Neural cell (in vitro differentiated cells): Measurements from ENCODE around the gene R3HDML. TPM values are rescaled to one million over a fixed set of nuclear protein-coding genes. Genes with fewer than 3 reads are reported as not detected.

Experiments used
- H2AFZ ChIP-seq: fragments of 200-600, 300-800 bp; sonication (generic), shearing (Covaris generic); 2 replicates; pipeline ENCODE4 v1.6.0; 2014; ENCODE audit warnings: low read depth, mild to moderate bottlenecking, antibody characterized with exemption, low read length, moderate library complexity
- H3F3A ChIP-seq: fragments of 200-600 bp; shearing (Covaris generic); 2 replicates; pipeline ENCODE4 v1.6.1; 2016; ENCODE audit warnings: mild to moderate bottlenecking, moderate library complexity, mixed read lengths, antibody characterized with exemption, low read length; ENCODE audit not compliant: insufficient read depth, poor library complexity, severe bottlenecking
- H3K27ac ChIP-seq: fragments of 200-600, 300-800 bp; sonication (generic), shearing (Covaris generic); 2 replicates; pipeline ENCODE4 v1.5.1; 2014; ENCODE audit warnings: mild to moderate bottlenecking, low read length, moderate library complexity
- H3K27me3 ChIP-seq: fragments of 300-800, 200-600 bp; sonication (generic), shearing (Covaris generic); 2 replicates; pipeline ENCODE4 v1.6.0; 2014; ENCODE audit warnings: mild to moderate bottlenecking, low read depth, low read length, moderate library complexity; ENCODE audit not compliant: insufficient read depth
- H3K36me3 ChIP-seq: fragments of 300-800, 200-600 bp; sonication (generic), shearing (Covaris generic); 2 replicates; pipeline ENCODE4 v1.5.1; 2014; ENCODE audit warnings: mild to moderate bottlenecking, antibody characterized with exemption, low read length, moderate library complexity; ENCODE audit not compliant: insufficient read depth
- H3K4me2 ChIP-seq: fragments of 300-800, 200-600 bp; sonication (generic), shearing (Covaris generic); 2 replicates; pipeline ENCODE4 v1.6.0; 2014; ENCODE audit warnings: mild to moderate bottlenecking, low read length
- H3K4me3 ChIP-seq: fragments of 300-800, 200-600 bp; sonication (generic), shearing (Covaris generic); 2 replicates; pipeline ENCODE4 v1.5.1; 2014; ENCODE audit warnings: mild to moderate bottlenecking, low read length, moderate library complexity
- H3K79me2 ChIP-seq: fragments of 200-600 bp; shearing (Covaris generic); replicated peaks from 2 replicates; pipeline ENCODE4 v1.6.0; 2014; ENCODE audit warnings: mild to moderate bottlenecking, low read length, moderate library complexity; ENCODE audit not compliant: insufficient read depth
- H3K9ac ChIP-seq: fragments of 300-800, 200-600 bp; sonication (generic), shearing (Covaris generic); 2 replicates; pipeline ENCODE4 v1.6.1; 2016; ENCODE audit warnings: mild to moderate bottlenecking, low read length, mixed read lengths
- H3K9me2 ChIP-seq: fragments of 200-600 bp; shearing (Covaris generic); 2 replicates; pipeline ENCODE4 v1.6.1; 2016; ENCODE audit warnings: mild to moderate bottlenecking, low read length, mixed read lengths; ENCODE audit not compliant: insufficient read depth
- H3K9me3 ChIP-seq: fragments of 200-600, 300-800 bp; sonication (generic), shearing (Covaris generic); 2 replicates; pipeline ENCODE4 v1.6.1; 2016; ENCODE audit warnings: mild to moderate bottlenecking, mixed run types, low read length, moderate library complexity, mixed read lengths
- H4K20me1 ChIP-seq: fragments of 200-600 bp; shearing (Covaris generic); 2 replicates; pipeline ENCODE4 v1.6.1; 2016; ENCODE audit warnings: mild to moderate bottlenecking, mixed run types; ENCODE audit not compliant: insufficient read depth
- EP300 ChIP-seq: fragments of 450-650 bp; conservative IDR thresholded peaks from 2 replicates; pipeline ENCODE4 v1.6.1; 2014; ENCODE audit warnings: antibody characterized with exemption, mild to moderate bottlenecking, moderate library complexity; ENCODE audit not compliant: poor library complexity, severe bottlenecking
- EZH2 ChIP-seq: fragments of 200-600, 300-800 bp; shearing (Covaris generic), sonication (generic); IDR thresholded peaks from 2 replicates; pipeline ENCODE4 v1.6.1; 2014; ENCODE audit warnings: antibody characterized with exemption, low read length, borderline replicate concordance, mild to moderate bottlenecking; ENCODE audit not compliant: insufficient read depth, poor library complexity, severe bottlenecking
- MXI1 ChIP-seq: fragments of 450-650 bp; conservative IDR thresholded peaks from 2 replicates; pipeline ENCODE4 v1.6.1; 2014; ENCODE audit warnings: antibody characterized with exemption, mild to moderate bottlenecking; ENCODE audit not compliant: poor library complexity, severe bottlenecking
- POLR2AphosphoS5 ChIP-seq: IDR thresholded peaks from 2 replicates; pipeline ENCODE4 v1.6.1; 2012
- RAD21 ChIP-seq: fragments of 450-650 bp; conservative IDR thresholded peaks from 2 replicates; pipeline ENCODE4 v1.6.1; 2014; ENCODE audit warnings: antibody characterized with exemption, mild to moderate bottlenecking, moderate library complexity
- REST ChIP-seq: IDR thresholded peaks from 2 replicates; pipeline ENCODE4 v1.6.1; 2012; ENCODE audit warnings: borderline replicate concordance
- SMC3 ChIP-seq: fragments of 450-650 bp; conservative IDR thresholded peaks from 2 replicates; pipeline ENCODE4 v1.6.1; 2014; ENCODE audit warnings: antibody characterized with exemption, mild to moderate bottlenecking, moderate library complexity; ENCODE audit not compliant: poor library complexity
- TAF1 ChIP-seq: IDR thresholded peaks from 2 replicates; pipeline ENCODE4 v1.6.1; 2012; ENCODE audit warnings: low read depth
- polyA plus RNA-seq: library from polyadenylated mRNA; depleted of rRNA; stranded (reverse); fragments of >200 nt; gene quantifications from 2 replicates; pipeline ENCODE4 v1.2.3, GENCODE V29; 2014
- TF ChIP-seq, protein P1 (sequence below): fragments of 450-650 bp; IDR thresholded peaks from 2 replicates; pipeline ENCODE4 v1.5.1; 2014; ENCODE audit warnings: antibody characterized with exemption, mild to moderate bottlenecking, moderate library complexity; ENCODE audit not compliant: poor library complexity, severe bottlenecking

R3HDML gene
- polyA plus RNA-seq, 1 donor from 2014 or later: not detected

DNA sequence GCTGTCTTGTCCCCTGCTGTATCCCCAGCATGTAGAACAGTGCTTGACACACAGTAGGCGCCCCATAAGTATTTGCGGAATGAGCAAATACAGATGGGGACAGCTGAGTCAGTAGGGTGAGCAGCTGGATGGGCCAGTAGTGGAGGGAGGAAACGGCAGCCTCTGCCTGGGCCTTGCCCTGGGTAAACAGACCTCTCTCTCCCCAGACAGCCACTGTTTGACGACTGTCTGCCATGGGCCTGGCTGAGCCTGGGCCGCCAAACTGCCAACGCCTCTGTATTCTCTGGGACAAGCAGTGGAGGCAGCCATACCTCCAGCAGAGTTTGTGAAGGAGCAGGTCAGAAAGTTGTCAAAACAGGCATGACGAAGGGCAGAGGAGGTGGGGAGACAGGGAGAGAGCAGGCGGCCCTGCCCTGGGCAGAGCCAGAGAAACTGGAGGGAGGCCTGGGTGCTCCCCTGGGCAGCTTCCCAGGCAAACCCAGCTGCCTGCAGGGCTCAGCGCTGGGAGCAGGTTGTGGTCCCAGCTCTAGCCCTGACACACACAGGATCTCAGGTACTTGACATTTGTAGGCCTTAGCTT, 33.9 kb downstream of the R3HDML start:
- no peak overlapping the region for H2AFZ ChIP-seq
- no peaks in the 10 kb centered on the region for H3K9me3 ChIP-seq
- no peaks in the 10 kb centered on the region for H4K20me1 ChIP-seq
- H3K9ac ChIP-seq: no peak overlapping the region
- H3K9me2 ChIP-seq: no peaks in the 10 kb centered on the region
- H3K36me3 ChIP-seq: no peaks in the 10 kb centered on the region
- H3K79me2 ChIP-seq: no peaks in the 10 kb centered on the region
- no peak for TF ChIP-seq EZH2
- TF ChIP-seq EP300: no peak
- TF ChIP-seq POLR2AphosphoS5: no peak
- TF ChIP-seq MXI1: no peak
- TF ChIP-seq, protein P1, sequence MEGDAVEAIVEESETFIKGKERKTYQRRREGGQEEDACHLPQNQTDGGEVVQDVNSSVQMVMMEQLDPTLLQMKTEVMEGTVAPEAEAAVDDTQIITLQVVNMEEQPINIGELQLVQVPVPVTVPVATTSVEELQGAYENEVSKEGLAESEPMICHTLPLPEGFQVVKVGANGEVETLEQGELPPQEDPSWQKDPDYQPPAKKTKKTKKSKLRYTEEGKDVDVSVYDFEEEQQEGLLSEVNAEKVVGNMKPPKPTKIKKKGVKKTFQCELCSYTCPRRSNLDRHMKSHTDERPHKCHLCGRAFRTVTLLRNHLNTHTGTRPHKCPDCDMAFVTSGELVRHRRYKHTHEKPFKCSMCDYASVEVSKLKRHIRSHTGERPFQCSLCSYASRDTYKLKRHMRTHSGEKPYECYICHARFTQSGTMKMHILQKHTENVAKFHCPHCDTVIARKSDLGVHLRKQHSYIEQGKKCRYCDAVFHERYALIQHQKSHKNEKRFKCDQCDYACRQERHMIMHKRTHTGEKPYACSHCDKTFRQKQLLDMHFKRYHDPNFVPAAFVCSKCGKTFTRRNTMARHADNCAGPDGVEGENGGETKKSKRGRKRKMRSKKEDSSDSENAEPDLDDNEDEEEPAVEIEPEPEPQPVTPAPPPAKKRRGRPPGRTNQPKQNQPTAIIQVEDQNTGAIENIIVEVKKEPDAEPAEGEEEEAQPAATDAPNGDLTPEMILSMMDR: no peak
- no peak for TF ChIP-seq RAD21
- TF ChIP-seq REST: no peak
- TF ChIP-seq TAF1: no peak
- no peak for TF ChIP-seq SMC3
- H3F3A ChIP-seq: no peaks in the 10 kb centered on the region
- H3K27ac ChIP-seq: no peak overlapping the region
- no peaks in the 10 kb centered on the region for H3K27me3 ChIP-seq
- no peak overlapping the region for H3K4me3 ChIP-seq
- H3K4me2 ChIP-seq: no peak overlapping the region

- H2AFZ ChIP-seq: no peak overlapping the region
- H3K27ac ChIP-seq: no peak overlapping the region
- no peaks in the 10 kb centered on the region for H3K36me3 ChIP-seq
- H3K4me2 ChIP-seq: no peak overlapping the region
- H3K4me3 ChIP-seq: no peak overlapping the region
- no peaks in the 10 kb centered on the region for H3K79me2 ChIP-seq
- H3F3A ChIP-seq: no peaks in the 10 kb centered on the region
- no peaks in the 10 kb centered on the region for H4K20me1 ChIP-seq
- H3K9me3 ChIP-seq: no peaks in the 10 kb centered on the region
- no peaks in the 10 kb centered on the region for H3K9me2 ChIP-seq
- H3K27me3 ChIP-seq: no peaks in the 10 kb centered on the region
- TF ChIP-seq SMC3 (no peak), EZH2 (no peak), REST (no peak), RAD21 (no peak), EP300 (no peak), TAF1 (no peak), POLR2AphosphoS5 (no peak), MXI1 (no peak)
- TF ChIP-seq, protein P1: no peak
- no peak overlapping the region for H3K9ac ChIP-seq
These were observed 45.8 kb downstream of the R3HDML start for GRCh38 chr20:44382641-44383040.
